SU-DHL-6 (cell line): ENCODE results near the gene GOT2.

ENCODE experiments used
- H2AFZ ChIP-seq: fragments of 200-600 bp; sonication (generic); 2 replicates; pipeline ENCODE4 v1.6.1; 2014; ENCODE audit warnings: low read depth, mild to moderate bottlenecking, moderate library complexity, mixed read lengths, antibody characterized with exemption, low read length; ENCODE audit not compliant: severe bottlenecking
- H3F3A ChIP-seq: fragments of 200-600 bp; shearing (Covaris generic); 2 replicates; pipeline ENCODE4 v1.6.0; 2016; ENCODE audit warnings: antibody characterized with exemption, mild to moderate bottlenecking; ENCODE audit not compliant: insufficient read depth
- H3K27ac ChIP-seq: fragments of 200-600 bp; sonication (generic); 2 replicates; pipeline ENCODE4 v1.5.1; 2016; ENCODE audit warnings: low read depth, mild to moderate bottlenecking, low read length, moderate library complexity, mixed read lengths
- H3K27me3 ChIP-seq: fragments of 200-600 bp; sonication (generic), shearing (Covaris generic); 2 replicates; pipeline ENCODE4 v1.6.0; 2014; ENCODE audit warnings: mild to moderate bottlenecking, low read length
- H3K36me3 ChIP-seq: fragments of 200-600 bp; sonication (generic); 2 replicates; pipeline ENCODE4 v1.6.1; 2014; ENCODE audit warnings: mild to moderate bottlenecking, low read length, mixed read lengths
- H3K4me2 ChIP-seq: fragments of 300-600, 200-600 bp; shearing (Covaris generic), sonication (generic); 2 replicates; pipeline ENCODE4 v1.6.0; 2014; ENCODE audit warnings: low read length, low read depth, mild to moderate bottlenecking; ENCODE audit not compliant: poor library complexity, severe bottlenecking
- H3K4me3 ChIP-seq: fragments of 200-600 bp; sonication (generic); 2 replicates; pipeline ENCODE4 v1.5.1; 2014; ENCODE audit warnings: antibody characterized with exemption, low read length, mild to moderate bottlenecking, mixed read lengths; ENCODE audit not compliant: insufficient read depth, poor library complexity, severe bottlenecking
- H3K79me2 ChIP-seq: fragments of 200-600 bp; sonication (generic); 2 replicates; pipeline ENCODE4 v1.6.1; 2014; ENCODE audit warnings: mild to moderate bottlenecking, low read length, moderate library complexity; ENCODE audit not compliant: insufficient read depth
- H3K9ac ChIP-seq: fragments of 200-600 bp; sonication (generic); 2 replicates; pipeline ENCODE4 v1.7.0; 2014; ENCODE audit warnings: mild to moderate bottlenecking, low read length
- H3K9me2 ChIP-seq: fragments of 200-600 bp; sonication (generic); replicated peaks from 2 replicates; pipeline ENCODE4 v1.6.1; 2014; ENCODE audit warnings: low read length; ENCODE audit not compliant: insufficient read depth
- H3K9me3 ChIP-seq: fragments of 200-600 bp; sonication (generic); 2 replicates; pipeline ENCODE4 v1.6.1; 2014; ENCODE audit warnings: low read length, mixed read lengths; ENCODE audit not compliant: insufficient read depth
- H4K20me1 ChIP-seq: fragments of 200-600 bp; sonication (generic); 2 replicates; pipeline ENCODE4 v1.6.1; 2014; ENCODE audit warnings: low read depth, mild to moderate bottlenecking, antibody characterized with exemption, low read length, moderate library complexity, mixed read lengths
- EZH2phosphoT487 ChIP-seq: fragments of 200-600 bp; sonication (generic), shearing (Covaris generic); conservative IDR thresholded peaks from 2 replicates; pipeline ENCODE4 v1.6.1; 2018; ENCODE audit warnings: mild to moderate bottlenecking, antibody characterized with exemption, low read length, moderate library complexity, mixed read lengths
- TF ChIP-seq, protein P1 (sequence below): fragments of 200-600 bp; sonication (generic); IDR thresholded peaks from one replicate; pipeline ENCODE4 v1.5.1; 2017; ENCODE audit warnings: antibody characterized with exemption, mild to moderate bottlenecking, low read length, moderate library complexity; ENCODE audit not compliant: insufficient read depth, poor library complexity, severe bottlenecking

The GOT2 gene

DNA sequence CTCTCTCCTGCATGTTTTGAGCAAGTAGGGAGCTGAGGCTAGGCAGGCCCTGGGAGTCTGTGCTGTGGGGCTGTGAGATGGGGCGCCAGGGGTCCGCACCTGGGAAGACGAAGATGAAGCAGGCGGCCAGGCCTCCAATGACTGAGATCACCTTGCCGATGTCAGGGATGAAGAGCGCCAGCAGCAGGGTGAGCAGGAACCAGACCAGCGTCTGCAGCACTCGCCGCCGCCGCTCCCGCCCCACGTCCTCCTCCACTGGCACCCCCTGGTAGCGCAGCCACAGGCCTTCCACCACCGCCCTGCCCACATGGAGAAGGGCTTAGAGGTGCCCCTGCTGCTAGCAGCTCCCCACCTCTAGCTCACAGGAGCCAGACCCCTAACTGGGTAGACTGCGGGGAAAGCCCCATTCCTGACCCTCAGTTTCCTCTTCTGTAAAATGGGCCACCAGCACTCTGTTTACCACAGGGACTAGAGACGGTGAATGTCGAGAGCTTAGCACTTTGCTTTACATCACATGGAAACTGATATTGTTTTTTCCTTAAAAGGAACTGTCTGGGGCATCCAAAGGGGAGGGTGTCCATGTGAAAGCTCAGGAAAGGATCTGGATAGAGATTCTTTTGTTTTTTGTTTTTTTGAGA, 63.1 kb downstream of the GOT2 start:
- Histone ChIP-seq H3K9me2 (no peaks in the 10 kb centered on the region), H4K20me1 (no peaks in the 10 kb centered on the region), H3K27me3 (no peaks in the 10 kb centered on the region), H3K9ac (no peak overlapping the region), H2AFZ (no peak overlapping the region), H3K4me2 (no peak overlapping the region), H3K4me3 (no peak overlapping the region), H3K79me2 (no peaks in the 10 kb centered on the region), H3K9me3 (no peaks in the 10 kb centered on the region), H3K27ac (no peak overlapping the region), H3F3A (no peaks in the 10 kb centered on the region), H3K36me3 (no peaks in the 10 kb centered on the region)
- TF ChIP-seq, protein P1, sequence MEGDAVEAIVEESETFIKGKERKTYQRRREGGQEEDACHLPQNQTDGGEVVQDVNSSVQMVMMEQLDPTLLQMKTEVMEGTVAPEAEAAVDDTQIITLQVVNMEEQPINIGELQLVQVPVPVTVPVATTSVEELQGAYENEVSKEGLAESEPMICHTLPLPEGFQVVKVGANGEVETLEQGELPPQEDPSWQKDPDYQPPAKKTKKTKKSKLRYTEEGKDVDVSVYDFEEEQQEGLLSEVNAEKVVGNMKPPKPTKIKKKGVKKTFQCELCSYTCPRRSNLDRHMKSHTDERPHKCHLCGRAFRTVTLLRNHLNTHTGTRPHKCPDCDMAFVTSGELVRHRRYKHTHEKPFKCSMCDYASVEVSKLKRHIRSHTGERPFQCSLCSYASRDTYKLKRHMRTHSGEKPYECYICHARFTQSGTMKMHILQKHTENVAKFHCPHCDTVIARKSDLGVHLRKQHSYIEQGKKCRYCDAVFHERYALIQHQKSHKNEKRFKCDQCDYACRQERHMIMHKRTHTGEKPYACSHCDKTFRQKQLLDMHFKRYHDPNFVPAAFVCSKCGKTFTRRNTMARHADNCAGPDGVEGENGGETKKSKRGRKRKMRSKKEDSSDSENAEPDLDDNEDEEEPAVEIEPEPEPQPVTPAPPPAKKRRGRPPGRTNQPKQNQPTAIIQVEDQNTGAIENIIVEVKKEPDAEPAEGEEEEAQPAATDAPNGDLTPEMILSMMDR: no peak
- no peak for TF ChIP-seq EZH2phosphoT487

DNA sequence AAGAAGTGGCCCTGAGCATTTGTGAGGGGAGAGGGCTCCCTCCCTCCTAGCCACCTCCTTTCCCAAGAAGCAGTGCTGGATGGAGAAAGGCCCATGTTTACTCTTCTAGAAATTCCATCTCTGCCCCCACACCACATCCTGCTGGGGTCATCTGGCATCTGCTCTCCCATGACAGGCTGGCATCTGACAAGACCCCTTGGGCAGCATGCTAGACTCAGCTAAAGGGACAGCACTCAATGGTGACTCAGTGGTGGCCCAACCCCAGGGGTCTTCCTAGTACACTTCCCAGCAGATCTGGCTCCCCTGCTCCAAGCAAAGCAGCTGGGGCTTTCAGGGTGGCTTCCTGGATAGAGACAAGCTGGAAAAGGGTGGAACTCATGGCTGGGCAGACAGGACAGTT, 63.9 kb downstream of the GOT2 start:
- no peak overlapping the region for H2AFZ ChIP-seq
- no peaks in the 10 kb centered on the region for H3K9me3 ChIP-seq
- no peak overlapping the region for H3K27ac ChIP-seq
- no peak overlapping the region for H3K4me2 ChIP-seq
- no peaks in the 10 kb centered on the region for H3K36me3 ChIP-seq
- no peak for TF ChIP-seq EZH2phosphoT487
- TF ChIP-seq, protein P1: no peak
- H3K79me2 ChIP-seq: no peaks in the 10 kb centered on the region
- H4K20me1 ChIP-seq: no peaks in the 10 kb centered on the region
- no peak overlapping the region for H3K9ac ChIP-seq
- no peaks in the 10 kb centered on the region for H3K9me2 ChIP-seq
- no peaks in the 10 kb centered on the region for H3K27me3 ChIP-seq
- no peak overlapping the region for H3K4me3 ChIP-seq
- no peaks in the 10 kb centered on the region for H3F3A ChIP-seq

DNA sequence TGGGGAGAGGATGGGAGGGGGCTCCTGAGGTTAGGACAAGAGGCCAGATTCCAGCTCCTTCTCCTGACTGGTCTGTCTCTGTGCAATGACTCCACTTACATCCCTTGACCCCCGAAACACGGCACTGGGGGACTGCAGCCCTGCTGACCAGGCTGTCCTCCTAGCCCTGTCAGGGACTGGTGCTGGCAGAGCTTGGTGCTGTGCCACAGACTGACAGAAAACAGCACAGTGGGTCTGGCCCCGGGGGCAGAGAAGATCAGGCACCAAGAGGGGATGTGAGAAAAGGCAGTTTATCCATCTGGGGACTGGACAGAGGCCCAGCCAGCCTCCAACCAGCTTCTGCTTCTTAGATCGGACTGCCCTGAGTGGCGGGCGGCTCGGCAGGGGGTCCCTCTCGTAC, 68.9 kb downstream of the GOT2 start:
- Histone ChIP-seq H3K9ac (no peak overlapping the region), H4K20me1 (no peaks in the 10 kb centered on the region), H3K27ac (no peak overlapping the region), H3K9me2 (no peaks in the 10 kb centered on the region), H2AFZ (no peak overlapping the region), H3K9me3 (no peaks in the 10 kb centered on the region), H3K27me3 (no peaks in the 10 kb centered on the region), H3K36me3 (no peaks in the 10 kb centered on the region), H3F3A (no peaks in the 10 kb centered on the region), H3K79me2 (no peaks in the 10 kb centered on the region), H3K4me2 (no peak overlapping the region), H3K4me3 (no peak overlapping the region)
- TF ChIP-seq, protein P1: no peak
- TF ChIP-seq EZH2phosphoT487: no peak
